Brain pericyte (primary cell): ENCODE measurements around the gene NCKAP5.
A peak's percentile ranks its signal among the peaks of the same experiment; 100 is the strongest.
"Not testable (repeated sequence)": the region's sequence is repeated elsewhere in the genome, so short reads cannot be mapped to it uniquely, and the experiment has no call there.

Experiments used
- DNase-seq: peaks from one replicate; pipeline ENCODE4 v3.0.0-alpha.2; 2012; ENCODE audit warnings: low read depth, low spot score

Gene NCKAP5

DNA sequence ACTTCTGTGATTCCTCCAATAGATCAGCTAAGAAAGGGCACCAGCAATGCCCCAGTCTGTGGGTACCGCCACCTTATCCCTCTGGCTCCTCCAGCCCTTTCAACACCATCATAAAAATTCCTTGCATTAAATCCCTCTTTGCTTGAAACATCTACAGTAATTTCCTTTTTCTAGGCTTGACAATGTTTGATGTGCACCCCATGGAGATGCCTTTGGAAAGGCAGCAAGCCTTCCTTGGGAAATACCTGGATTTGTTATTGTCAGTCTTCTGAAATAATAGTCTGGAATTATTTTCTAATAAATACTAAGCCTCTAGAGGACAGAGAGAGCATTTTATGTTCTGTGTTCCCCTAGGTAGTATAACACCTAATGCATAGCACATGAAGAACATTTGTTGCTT, 46.1 kb downstream of the NCKAP5 start:
- no peak for DNase-seq

DNA sequence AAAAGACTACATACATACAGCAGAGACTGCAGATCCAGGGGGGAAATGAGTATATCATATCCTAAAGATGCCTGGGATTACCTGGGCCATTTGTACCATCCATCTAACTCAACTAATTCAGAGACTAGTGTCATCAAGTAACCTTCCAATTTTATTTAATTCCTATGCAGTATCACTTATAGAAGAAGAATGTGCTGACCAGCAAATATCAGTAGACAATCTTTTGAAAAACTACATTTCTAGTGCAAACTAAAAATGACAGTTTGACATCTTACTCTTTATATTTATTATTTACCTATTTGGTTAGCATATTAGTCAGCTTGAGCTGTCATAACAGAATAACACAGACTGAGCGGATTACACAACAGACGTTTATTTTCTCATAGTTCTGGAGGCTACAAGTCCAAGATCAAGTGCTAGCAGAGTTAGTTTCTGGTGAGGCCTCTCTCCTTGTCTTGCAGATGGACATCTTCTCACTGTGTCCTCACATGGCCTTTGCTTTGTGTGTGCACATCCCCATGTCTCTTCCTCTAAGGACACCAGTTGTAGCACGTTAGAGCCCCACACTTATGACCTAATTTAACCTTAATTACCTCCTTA, 47.0 kb downstream of the NCKAP5 start:
- DNase-seq, result no peak

DNA sequence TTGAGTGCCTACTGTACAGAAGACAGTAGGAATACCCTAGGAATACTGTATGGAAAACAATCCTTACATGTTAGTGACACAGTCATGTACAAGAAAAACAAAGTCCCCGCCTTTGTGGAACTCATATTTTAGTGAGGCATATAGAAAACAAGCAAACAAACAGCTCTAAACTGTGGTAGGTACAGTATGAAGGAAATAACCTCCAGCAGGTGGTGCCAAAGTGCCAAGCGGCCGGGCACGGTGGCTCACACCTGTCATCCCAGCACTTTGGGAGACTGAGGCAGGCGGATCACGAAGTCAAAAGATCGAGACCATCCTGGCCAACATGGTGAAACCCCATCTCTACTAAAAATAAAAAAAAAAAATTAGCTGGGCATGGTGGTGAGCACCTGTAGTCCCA, 48.6 kb downstream of the NCKAP5 start:
- not testable (repeated sequence) for DNase-seq

DNA sequence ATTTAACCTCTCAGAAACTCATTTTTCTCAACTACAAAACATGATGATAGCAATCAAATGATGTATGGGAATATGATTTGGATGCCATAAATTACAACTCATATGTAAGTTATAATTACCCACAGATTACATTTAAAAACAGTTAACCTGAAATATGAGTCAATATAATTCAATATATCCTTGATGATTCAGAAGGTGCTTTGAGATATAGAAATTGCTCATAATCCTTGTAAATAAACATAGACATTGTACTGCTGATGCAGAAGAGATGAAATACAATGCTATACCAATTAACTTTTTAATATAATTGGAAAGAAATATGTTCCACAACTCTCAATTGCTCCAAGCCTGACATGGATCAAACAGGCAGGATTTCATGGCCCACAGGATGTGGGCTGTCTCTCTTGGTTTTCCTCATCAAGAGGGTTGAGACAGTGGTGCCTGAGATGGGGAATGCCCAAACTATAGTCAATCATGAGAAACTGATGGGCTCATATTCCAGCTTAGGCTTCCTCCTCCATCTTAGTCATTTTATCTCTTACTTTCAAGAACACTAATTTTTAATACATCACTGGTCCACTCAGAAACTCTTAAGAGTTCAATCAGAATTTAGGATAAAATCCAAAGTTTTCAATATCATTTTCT, 49.4 kb downstream of the NCKAP5 start:
- DNase-seq, result no peak

DNA sequence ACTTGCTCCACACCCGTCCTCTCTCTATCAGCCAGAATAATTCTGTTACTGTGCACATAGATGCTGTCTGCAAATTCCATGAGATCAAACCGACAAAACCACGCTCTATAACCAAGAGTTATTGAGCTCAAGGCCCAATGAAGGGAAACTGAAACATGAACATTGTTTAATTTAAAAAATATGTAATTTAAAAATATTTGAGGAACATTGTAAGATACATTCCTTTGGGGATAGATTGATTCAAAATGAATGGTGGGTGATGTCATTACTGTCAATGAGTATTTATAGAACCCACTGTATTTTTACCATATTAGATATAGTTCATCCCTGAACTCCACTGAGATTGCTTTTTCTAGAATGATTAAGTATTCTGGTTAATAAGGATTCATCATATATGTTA, 50.4 kb downstream of the NCKAP5 start:
- DNase-seq, result no peak

DNA sequence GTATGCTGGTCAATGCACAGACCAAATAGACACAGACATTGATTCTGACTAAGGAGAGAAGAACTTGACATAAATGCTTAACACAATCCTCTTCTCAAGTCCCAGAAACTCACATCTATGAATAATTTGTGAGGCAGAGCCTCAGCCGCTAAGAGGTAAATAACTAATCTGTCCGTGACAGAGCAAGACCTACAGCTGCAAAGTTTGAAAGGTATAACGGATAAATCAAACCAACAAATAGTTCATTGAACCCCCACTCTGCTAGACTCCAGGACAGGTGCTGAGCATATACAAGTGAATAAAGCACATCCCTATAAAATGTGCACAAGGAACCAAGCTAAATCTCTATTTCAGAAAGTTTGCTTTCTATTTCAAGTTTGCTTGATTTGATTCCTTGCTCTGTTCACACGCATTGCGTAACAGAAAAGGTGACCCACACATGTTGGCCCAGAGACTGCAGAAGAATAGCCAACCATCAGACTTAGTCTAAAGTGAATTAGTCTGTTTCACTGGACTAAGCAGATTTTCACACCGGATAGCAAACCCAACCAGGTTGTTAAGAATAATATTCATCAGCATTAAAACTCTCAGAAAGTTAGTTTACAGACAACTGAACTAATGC, 51.7 kb downstream of the NCKAP5 start:
- DNase-seq, result no peak

DNA sequence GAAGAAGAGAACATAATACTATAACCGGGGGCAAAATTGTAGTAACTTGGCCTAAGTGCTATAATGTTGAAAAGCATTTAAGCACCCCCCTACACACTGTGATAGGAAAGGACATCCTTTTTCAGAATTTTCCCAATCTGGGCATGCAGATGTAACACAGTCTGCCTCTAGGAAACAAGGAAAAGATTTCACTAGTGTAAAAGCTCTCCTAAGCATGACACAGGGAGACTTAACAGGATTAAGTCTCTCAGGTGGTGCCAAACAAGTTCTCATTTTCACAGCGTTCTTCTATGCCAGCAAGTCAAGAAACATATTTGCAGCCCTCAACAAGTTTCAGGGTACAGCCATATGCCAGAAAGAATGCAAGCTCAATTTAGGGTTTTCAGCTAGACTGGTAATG, 53.0 kb downstream of the NCKAP5 start:
- DNase-seq, result no peak

DNA sequence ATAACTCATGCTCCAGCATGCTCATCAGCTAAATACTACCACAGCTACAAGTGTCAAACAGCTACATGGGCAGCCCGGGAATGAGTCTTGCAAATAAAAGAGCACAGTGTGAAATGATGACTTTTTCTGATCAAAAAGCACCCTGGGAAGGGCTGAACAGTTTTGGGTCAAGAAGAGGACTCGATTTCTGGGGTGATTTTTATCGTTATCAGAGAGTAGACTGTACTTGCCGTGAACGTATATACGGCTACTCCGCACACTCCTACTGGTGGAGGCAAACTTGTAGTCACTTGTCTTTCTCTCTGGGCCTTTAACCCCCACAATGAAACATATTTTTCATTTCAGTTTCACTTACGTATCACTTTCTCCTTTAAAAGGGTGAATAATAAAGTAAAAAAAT, 54.4 kb downstream of the NCKAP5 start:
- DNase-seq, result no peak

DNA sequence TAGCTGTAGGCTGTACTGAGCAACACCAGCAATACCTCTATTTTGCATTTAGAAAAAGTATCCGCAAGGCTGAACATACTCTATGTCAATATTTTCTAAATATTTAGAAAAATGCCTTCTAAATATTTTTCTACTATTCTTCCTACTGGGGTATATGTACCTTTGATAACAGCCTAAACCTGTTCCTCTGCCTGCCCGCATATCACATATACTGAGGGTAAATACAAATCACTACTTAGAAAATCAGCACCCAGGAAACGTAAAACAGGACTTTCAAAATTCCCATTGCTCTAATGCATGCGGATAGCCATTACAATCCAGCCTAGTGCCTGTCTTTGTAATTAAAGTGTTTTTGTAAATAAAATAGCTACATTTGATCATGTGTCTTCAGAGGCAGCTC, 56.1 kb downstream of the NCKAP5 start:
- DNase-seq, result no peak

DNA sequence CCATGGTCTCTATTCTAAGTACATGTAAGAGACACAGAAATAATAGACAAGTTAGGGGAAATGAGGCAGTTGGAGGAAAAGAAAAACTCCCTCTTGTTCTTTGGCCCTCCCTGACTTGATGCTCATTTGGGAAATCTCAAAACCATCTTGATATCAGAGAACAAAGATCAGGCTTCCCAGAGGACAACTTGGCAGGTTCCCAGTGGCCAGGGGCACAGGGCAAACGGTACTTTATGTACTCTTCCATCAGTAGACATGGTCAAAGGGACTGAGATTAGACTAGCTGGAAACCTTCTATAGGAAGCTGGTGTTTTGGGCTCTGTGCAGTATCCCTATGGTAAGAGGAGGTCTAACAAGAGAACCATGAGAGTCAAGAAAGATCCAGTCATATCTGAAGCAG, 56.6 kb downstream of the NCKAP5 start:
- DNase-seq, result no peak

DNA sequence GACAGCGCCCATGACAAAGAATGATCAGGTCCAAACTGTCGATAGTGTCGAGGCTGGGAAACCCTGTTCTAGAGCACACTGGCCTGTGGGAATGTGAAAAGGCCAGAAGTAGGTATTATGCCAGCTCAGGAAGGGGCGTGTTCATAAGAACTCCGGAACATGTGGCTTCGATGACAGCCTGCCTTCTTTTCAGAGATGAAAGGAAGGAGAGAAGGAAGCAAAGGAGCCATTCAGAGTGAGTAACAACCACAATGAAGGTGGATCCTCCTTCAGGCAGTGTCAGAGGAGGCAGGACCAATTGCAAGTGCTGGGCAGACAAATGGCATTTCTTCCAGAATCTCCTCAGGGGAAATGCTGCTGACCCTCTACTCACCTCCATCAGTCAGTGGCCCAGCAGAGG, 58.5 kb downstream of the NCKAP5 start:
- no peak for DNase-seq

DNA sequence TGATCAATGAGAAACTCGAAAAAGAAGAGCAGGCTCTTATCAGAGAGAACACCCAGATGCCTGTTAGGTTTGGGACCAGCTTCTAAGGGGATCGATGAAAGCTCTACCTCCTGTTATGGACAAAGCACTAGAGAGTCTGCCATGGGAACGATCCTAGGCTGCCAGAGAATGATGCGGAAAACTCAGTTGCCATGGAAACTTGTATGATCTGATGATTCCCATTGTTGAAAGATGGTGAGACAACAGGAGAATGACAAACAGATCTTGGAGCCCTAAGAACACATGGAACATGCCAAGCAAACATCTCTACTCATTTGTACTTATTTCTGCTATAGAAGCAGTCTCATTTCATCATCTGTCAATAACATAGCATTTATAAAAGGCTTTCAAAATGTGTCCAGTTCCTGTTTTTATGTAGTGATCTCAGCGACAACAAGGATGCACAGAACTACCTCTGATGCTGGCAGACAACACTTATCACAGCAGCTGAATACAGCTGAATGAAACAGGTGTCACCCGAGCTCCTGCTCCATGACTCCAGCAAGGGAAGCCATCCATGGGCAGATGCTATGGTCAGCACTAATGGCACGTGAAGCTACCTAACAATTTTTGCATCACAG, 59.6 kb downstream of the NCKAP5 start:
- DNase-seq, result no peak

DNA sequence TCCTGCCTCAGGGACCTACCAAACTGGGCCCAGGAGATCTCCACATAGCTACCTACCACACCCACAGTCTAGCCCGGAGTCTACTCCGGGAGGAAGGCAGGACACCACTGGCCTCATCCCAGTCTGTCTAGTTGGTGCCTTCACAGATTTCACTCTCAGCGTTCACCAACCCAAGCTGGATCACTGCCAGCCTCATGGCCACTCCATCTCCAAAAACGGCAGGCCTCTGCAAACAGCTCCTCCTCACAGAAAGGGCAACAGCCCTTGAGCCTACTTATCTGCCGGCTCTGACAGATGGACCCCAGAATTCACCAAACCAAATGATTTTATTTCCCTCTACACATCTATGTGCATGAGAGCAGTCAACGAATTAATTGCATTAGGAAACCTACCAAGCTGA, 61.3 kb downstream of the NCKAP5 start:
- no peak for DNase-seq

DNA sequence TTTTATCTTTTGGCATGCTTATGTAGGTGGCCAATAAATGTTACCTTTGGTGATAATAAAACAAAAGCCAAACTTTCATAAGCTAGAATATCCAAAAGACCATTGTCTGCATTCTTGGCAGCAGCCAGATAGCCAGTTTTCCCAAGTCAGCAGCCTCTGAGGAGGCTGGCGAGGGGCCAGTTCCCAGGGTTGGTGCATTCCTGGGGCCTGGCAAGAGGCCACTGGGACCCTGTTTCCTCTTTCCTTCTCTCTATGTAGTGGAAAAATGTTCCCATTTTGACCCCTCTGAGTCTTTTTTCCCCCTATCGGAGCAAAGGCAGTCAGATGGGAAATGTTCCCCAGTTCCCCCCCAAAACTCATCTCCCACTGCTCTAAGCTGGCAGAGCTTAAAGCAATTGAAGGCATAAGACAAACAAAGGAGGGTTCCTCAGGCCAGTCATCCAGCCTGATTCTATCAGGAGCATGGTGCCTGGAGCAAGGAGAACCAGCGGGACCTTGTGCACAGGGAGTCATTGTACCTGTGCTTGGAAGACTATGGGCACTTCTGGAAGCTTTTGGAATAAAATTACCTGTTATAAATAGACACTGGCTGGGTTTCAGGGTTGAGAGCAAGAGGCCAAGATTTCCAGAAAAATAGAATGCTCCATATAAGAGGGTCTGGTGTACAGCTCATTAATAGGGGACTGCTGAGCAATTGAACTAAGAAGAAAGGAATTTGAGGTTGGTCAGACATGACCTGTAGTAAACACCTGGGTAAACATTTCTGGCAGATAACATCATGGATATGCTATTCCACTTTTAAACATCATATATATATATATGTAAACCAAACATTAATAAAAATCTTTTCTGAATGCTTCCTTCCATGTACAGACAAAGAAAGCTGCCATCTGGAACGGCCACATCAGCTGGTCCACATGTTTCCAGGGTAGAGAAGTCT, 63.4 kb downstream of the NCKAP5 start:
- peak; percentile 15 for DNase-seq

DNA sequence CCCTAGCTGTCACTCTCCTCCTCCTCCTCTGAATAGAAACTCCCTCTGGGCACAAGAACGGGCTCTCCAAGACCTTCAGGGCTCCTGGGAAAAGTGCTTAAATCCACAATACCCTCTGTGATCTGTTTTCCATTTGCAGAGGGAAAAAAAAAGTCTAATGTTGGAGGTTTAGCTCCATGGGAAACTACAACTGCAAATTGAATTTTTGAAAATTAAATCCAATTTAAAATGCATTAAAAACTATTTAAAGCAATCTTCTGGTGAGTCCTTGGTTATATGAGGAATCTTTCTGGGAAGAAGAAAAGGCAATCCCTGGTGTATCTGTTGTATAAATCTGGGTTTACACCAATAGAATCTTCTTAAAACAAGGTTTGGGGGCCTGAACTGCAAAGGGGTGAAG, 64.3 kb downstream of the NCKAP5 start:
- no peak for DNase-seq

DNA sequence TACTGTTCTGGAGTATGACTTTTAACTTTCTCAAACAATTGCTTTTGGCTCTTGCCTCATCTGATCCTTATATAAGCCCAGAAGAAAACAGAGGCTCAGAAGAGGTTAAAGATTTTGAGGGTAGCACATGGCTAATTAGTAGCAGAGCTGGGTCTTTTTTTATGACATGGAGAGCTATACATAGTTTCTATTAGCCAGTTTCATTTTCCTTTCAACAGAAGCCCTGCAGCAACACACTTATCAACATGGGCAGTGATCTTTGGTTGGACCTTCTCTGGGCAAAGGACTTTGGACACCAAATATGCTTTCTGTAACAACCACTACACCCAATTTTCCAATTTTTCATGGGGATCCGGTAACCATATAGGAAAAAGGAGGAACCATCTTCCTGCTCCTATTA, 64.9 kb downstream of the NCKAP5 start:
- DNase-seq, result no peak

DNA sequence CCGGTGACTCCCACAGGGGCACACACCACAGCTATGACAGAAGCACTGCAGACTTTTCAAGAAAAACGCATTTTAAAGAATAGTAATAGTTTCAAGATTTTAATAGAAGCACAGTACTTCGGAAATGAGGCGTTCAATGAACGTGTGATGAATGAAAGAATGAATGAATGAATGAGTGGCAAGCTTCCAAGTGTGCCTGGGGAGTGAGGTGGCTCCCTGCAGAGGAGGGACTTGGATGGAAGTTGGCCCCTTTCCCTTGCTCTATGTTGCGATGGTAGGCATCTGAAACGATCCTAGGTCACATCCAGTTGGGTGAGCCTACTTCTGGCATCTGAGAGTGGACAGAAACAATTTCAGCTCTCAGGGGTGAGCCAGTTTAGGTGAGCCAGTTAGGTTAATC, 65.6 kb downstream of the NCKAP5 start:
- no peak for DNase-seq

DNA sequence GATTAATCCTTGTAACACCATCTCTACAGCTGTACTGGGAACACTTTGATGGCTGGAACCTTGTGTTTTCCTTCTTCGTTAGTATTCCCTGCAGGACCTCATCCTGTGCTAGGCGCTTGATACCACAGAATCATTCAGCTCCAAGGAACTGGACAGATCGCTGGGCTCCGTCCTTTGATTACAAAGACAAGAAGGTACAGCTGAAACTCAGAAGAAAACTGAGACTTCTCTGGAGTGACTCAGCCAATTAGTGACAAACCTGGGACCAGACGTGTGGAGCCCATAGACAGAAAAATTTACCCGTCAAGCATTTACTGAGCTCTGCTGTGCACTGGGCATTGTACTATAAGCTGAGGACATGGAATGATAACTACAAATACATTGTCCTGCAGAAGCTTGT, 67.3 kb downstream of the NCKAP5 start:
- DNase-seq, result no peak

DNA sequence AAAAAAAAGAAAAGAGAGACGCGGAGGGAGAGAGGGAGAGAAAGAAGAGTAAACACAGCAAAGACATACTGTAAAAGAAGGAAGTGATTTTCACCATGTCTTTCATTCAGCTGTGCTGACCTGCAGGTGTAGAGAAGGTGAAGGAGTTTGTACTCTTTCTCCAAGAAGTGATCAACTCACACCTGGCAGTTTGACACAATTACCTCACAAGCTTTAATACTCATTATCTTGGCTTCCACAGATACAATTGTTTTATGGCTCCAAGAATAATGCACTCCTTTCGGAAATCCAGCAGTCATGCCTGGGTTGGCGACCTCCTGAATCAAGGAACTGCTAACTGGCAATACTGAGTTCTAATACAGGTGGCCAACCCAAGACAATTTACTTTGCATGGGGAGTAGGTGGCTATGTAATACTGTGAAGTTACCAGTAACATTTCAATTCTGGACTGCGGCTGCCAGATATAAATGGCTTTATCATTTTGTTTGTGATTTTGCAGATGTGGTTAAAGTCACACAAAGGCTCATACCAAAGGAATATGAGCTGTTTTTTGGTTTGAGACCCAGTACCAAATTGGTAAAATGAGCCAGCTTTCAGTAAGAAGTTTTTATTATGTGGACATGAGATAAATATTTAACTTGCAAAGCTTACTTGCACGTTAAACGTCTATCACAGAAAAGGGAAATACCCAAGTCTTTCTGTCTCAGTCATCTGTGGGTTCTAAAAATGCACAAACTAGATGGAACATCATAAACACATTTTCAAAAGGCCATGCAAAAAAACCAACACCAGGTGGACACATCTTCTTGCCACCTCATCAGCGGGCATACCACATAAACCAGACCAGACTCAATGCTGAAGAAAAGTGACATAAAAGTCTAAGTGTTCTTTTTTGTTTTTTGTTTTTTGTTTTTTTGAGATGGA, 69.3 kb downstream of the NCKAP5 start:
- no peak for DNase-seq

DNA sequence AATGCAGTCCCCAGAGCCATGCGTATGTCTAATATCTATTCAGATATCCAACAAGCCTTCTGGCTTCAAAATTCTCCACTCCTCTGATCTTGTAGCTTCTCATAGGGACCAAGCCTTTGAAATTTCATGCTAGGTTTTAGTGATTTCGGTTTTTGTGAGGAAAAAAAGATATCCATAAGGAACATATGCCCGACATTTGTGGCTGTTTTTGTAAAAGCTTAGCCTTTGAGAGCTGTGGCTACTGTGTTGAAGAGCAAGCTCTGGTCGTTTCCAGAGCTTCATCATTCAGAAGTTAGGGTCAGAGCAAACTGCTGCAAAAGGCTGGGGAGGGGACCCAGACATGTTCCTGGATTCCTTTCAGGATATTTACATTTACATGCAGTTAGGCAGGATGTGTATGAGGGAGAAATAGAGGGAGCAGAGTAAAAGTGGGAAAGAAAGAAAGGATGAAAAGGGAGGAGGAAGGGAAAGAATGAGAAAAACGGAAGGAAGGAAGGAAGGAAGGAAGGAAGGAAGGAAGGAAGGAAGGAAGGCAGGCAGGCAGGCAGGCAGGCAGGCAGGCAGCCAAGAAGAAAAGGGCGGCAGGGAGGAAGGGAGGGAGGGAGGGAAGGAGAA, 70.2 kb downstream of the NCKAP5 start:
- DNase-seq, result no peak
